Activated CD4-positive, alpha-beta T cell treated with anti-CD3 and anti-CD28 coated beads, Interleukin-2, amount 50 U/mL, for 24 hours (primary cell): Measurements from ENCODE around the gene SDK2.
A peak's percentile ranks its signal among the peaks of the same experiment; 100 is the strongest.
"Not testable (repeated sequence)": the region's sequence is repeated elsewhere in the genome, so short reads cannot be mapped to it uniquely, and the experiment has no call there.

ENCODE experiments used
- DNase-seq, 2 donors: peaks; one replicate each; pipeline ENCODE4 v3.0.0-alpha.2; 2020; ENCODE audit warnings: low read depth in 1 of 2, low spot score in 1 of 2

Gene SDK2

GRCh38 chr17:73313526-73314127, 330.6 kb downstream of the SDK2 start:
- DNase-seq: no peak

- not testable (repeated sequence) for DNase-seq
These were observed 331.4 kb downstream of the SDK2 start for GRCh38 chr17:73312887-73313286.

- DNase-seq: peak; percentile 73 to 76
These were observed 332.2 kb downstream of the SDK2 start, which contains the start of gene CDC42EP4 for GRCh38 chr17:73311781-73312641. Gene CDC42EP4 (minus strand): TSS chr17:73312001. CDS start chr17:73286500, 25,501 bp downstream.

GRCh38 chr17:73311428-73311780, 332.8 kb downstream of the SDK2 start:
- no peak for DNase-seq

GRCh38 chr17:73309727-73310596, 334.3 kb downstream of the SDK2 start:
- DNase-seq: no peak

GRCh38 chr17:73308959-73309358, 335.3 kb downstream of the SDK2 start:
- not testable (repeated sequence) for DNase-seq

- no peak for DNase-seq
These were observed 336.0 kb downstream of the SDK2 start for GRCh38 chr17:73308017-73308823.

GRCh38 chr17:73307130-73307529, 337.1 kb downstream of the SDK2 start:
- no peak for DNase-seq

GRCh38 chr17:73305845-73306836, 338.1 kb downstream of the SDK2 start:
- no peak for DNase-seq

GRCh38 chr17:73304971-73305812, 339.1 kb downstream of the SDK2 start:
- DNase-seq: no peak

- DNase-seq: no peak
These were observed 339.8 kb downstream of the SDK2 start for GRCh38 chr17:73304438-73304837.

- no peak for DNase-seq
These were observed 342.1 kb downstream of the SDK2 start for GRCh38 chr17:73302189-73302588.

- no peak for DNase-seq
These were observed 342.9 kb downstream of the SDK2 start for GRCh38 chr17:73301369-73301768.

- DNase-seq: no peak
These were observed 343.9 kb downstream of the SDK2 start for GRCh38 chr17:73300392-73300791.

- no peak for DNase-seq
These were observed 346.0 kb downstream of the SDK2 start for GRCh38 chr17:73297934-73298861.

GRCh38 chr17:73293480-73293911, 350.7 kb downstream of the SDK2 start:
- DNase-seq: no peak

GRCh38 chr17:73293031-73293430, 351.2 kb downstream of the SDK2 start:
- DNase-seq: no peak
